Measurements from ENCODE around the gene ASRGL1. TPM values are rescaled to one million over a fixed set of nuclear protein-coding genes. Genes with fewer than 3 reads are reported as not detected.

ASRGL1 gene
- total and polyA plus RNA-seq, 2 donors from 2014 or later, result 62.2 to 85.6 TPM

GRCh38 chr11:62387381-62387780 is 50.1 kb downstream of the ASRGL1 start:
- Histone ChIP-seq H3K27ac (ENCODE audit: low read depth in 2 of 2, low read length in 2 of 2) (no peak overlapping the region), H3K4me1 (ENCODE audit: control insufficient read depth in 2 of 3, insufficient read depth in 2 of 3, low read depth in 1 of 3, low read length in 3 of 3) (no peaks in the 10 kb centered on the region), H3K27me3 (ENCODE audit: control insufficient read depth, insufficient read depth, low read length) (no peaks in the 10 kb centered on the region), H3K9me3 (ENCODE audit: control insufficient read depth in 2 of 3, insufficient read depth in 1 of 3, low read length in 3 of 3) (no peaks in the 10 kb centered on the region), H3K4me3 (ENCODE audit: low read length in 3 of 3) (no peak overlapping the region), H3K36me3 (ENCODE audit: control insufficient read depth in 2 of 3, insufficient read depth in 3 of 3, low read length in 3 of 3) (no peaks in the 10 kb centered on the region), H3K9ac (ENCODE audit: low read length in 3 of 3) (no peak overlapping the region)
- DNase-seq, result no peak
- no peak for TF ChIP-seq CTCF (IDR thresholded peaks at IDR 0.05; ENCODE audit: borderline replicate concordance, extremely low read depth, insufficient read depth)
- intact Hi-C loops (cut with DNase I), result no loop called here
- no peak for FAIRE-seq

GRCh38 chr11:62388999-62389398 is 51.8 kb downstream of the ASRGL1 start:
- DNase-seq (no peak), FAIRE-seq (no peak)
- Histone ChIP-seq H3K27ac (ENCODE audit: low read depth in 2 of 2, low read length in 2 of 2) (no peak overlapping the region), H3K4me3 (ENCODE audit: low read length in 3 of 3) (no peak overlapping the region), H3K36me3 (ENCODE audit: control insufficient read depth in 2 of 3, insufficient read depth in 3 of 3, low read length in 3 of 3) (no peaks in the 10 kb centered on the region), H3K9ac (ENCODE audit: low read length in 3 of 3) (no peak overlapping the region), H3K9me3 (ENCODE audit: control insufficient read depth in 2 of 3, insufficient read depth in 1 of 3, low read length in 3 of 3) (no peaks in the 10 kb centered on the region), H3K4me1 (ENCODE audit: control insufficient read depth in 2 of 3, insufficient read depth in 2 of 3, low read depth in 1 of 3, low read length in 3 of 3) (no peaks in the 10 kb centered on the region), H3K27me3 (ENCODE audit: control insufficient read depth, insufficient read depth, low read length) (no peaks in the 10 kb centered on the region)
- intact Hi-C loops (cut with DNase I), result no loop called here
- no peak for TF ChIP-seq CTCF (IDR thresholded peaks at IDR 0.05; ENCODE audit: borderline replicate concordance, extremely low read depth, insufficient read depth)

GRCh38 chr11:62390237-62390636 is 53.0 kb downstream of the ASRGL1 start:
- TF ChIP-seq CTCF (IDR thresholded peaks at IDR 0.05; ENCODE audit: borderline replicate concordance, extremely low read depth, insufficient read depth), result no peak
- H3K9ac ChIP-seq (ENCODE audit: low read length in 3 of 3), result no peak overlapping the region
- DNase-seq (no peak), FAIRE-seq (no peak)
- no peaks in the 10 kb centered on the region for H3K9me3 ChIP-seq (ENCODE audit: control insufficient read depth in 2 of 3, insufficient read depth in 1 of 3, low read length in 3 of 3)
- H3K27ac ChIP-seq (ENCODE audit: low read depth in 2 of 2, low read length in 2 of 2), result no peak overlapping the region
- H3K4me3 ChIP-seq (ENCODE audit: low read length in 3 of 3), result no peak overlapping the region
- H3K36me3 ChIP-seq (ENCODE audit: control insufficient read depth in 2 of 3, insufficient read depth in 3 of 3, low read length in 3 of 3), result no peaks in the 10 kb centered on the region
- intact Hi-C loops (cut with DNase I), result loop anchor here (10.0 kb wide), 1 partner anchor 305 kb away; no protein-coding TSS in a partner anchor
- H3K4me1 ChIP-seq (ENCODE audit: control insufficient read depth in 2 of 3, insufficient read depth in 2 of 3, low read depth in 1 of 3, low read length in 3 of 3), result peaks cover 0 to under 1% (median 0%) of the 10 kb centered on the region in 3 donors
- no peaks in the 10 kb centered on the region for H3K27me3 ChIP-seq (ENCODE audit: control insufficient read depth, insufficient read depth, low read length)

- no peak overlapping the region for H3K27ac ChIP-seq (ENCODE audit: low read depth in 2 of 2, low read length in 2 of 2)
- FAIRE-seq (no peak), DNase-seq (no peak)
- no peak overlapping the region for H3K9ac ChIP-seq (ENCODE audit: low read length in 3 of 3)
- intact Hi-C loops (cut with DNase I), result loop anchor here (10.0 kb wide), 1 partner anchor 304 kb away; no protein-coding TSS in a partner anchor
- TF ChIP-seq CTCF (IDR thresholded peaks at IDR 0.05; ENCODE audit: borderline replicate concordance, extremely low read depth, insufficient read depth), result no peak
- H3K27me3 ChIP-seq (ENCODE audit: control insufficient read depth, insufficient read depth, low read length), result no peaks in the 10 kb centered on the region
- peaks cover 0 to 3% (median 0%) of the 10 kb centered on the region in 3 donors for H3K4me1 ChIP-seq (ENCODE audit: control insufficient read depth in 2 of 3, insufficient read depth in 2 of 3, low read depth in 1 of 3, low read length in 3 of 3)
- no peak overlapping the region for H3K4me3 ChIP-seq (ENCODE audit: low read length in 3 of 3)
- no peaks in the 10 kb centered on the region for H3K9me3 ChIP-seq (ENCODE audit: control insufficient read depth in 2 of 3, insufficient read depth in 1 of 3, low read length in 3 of 3)
- no peaks in the 10 kb centered on the region for H3K36me3 ChIP-seq (ENCODE audit: control insufficient read depth in 2 of 3, insufficient read depth in 3 of 3, low read length in 3 of 3)
Observed at GRCh38 chr11:62390722-62391121, 53.5 kb downstream of the ASRGL1 start.
